ENCODE measurements around the gene RMND5A. TPM values are rescaled to one million over a fixed set of nuclear protein-coding genes. Genes with fewer than 3 reads are reported as not detected.

Gene RMND5A
- total RNA-seq, 1 donor from 2014 or later, result 86.4 TPM

DNA sequence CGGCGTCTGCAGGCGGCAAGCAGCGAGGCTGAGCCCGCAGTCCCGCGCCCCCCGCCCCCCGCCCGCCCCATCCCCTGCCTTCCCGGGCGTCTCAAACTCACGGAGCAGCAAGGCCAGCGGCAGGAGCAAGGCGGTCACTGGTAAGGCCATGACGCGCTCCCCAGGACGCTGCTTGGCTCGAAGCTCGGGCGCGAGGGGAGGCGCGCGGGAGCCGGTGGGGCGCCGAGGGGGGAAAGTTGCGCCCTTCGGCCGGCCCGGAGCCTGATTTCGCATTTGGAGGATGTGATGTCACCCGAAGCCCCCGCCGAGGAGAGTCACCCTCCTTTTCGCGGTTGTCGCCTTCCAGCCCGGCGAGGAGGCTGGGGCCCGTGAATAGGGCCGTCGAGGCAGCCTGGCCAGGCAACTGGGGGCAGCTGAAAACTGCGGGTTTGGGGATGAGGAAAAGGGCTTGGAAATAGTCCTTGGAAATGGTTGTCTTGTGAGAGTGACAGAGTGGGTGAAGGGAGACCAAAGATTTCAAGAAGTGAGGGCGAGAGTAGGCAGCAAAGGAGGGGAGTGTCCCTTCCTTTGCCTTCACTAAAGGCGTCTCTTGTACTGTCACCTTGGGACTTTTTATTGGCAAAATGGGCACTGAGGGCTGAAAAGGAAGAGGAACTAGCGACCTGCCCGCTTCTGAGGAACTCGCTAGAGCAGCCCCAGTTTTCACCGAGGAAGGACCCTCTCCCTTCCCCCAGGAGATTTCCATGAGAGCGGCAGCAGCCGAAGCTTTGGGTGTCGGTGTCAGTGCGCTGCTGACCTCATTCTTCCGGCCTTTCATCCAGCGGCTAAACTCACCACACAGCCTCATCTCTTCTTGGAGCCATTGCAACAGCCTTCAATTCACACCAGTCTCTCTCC, 70.8 kb downstream of the RMND5A start, which contains the start of gene CD8A:
CD8A (minus strand) TSS at position 238 of the 897 bp plus-strand sequence; CDS start at position 150, 88 bp downstream.
- peak; percentile 11 for DNase-seq (ENCODE audit: low read depth)

GRCh38 chr2:86791573-86791972, 71.5 kb downstream of the RMND5A start:
- no peak for DNase-seq (ENCODE audit: low read depth)

DNA sequence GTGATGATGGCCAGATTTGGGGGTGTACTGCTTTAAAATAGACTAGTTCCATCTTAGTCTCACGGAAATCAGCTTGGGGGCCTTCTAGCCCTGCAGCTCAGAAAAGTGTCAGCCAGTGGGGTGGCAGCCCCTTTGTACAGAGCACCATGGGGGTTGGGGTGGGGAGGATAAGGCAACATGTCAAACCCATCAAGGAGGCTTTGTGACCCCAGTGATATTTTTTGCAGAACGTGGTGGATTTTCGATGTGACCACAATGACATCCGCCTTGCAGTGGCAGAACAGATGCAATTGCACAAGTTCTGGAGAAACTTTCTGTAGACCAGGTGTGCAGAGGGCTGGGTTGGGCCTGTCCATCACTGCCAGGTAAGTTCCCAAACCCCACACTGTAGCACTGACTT, 73.7 kb downstream of the RMND5A start:
- no peak for DNase-seq (ENCODE audit: low read depth)

DNA sequence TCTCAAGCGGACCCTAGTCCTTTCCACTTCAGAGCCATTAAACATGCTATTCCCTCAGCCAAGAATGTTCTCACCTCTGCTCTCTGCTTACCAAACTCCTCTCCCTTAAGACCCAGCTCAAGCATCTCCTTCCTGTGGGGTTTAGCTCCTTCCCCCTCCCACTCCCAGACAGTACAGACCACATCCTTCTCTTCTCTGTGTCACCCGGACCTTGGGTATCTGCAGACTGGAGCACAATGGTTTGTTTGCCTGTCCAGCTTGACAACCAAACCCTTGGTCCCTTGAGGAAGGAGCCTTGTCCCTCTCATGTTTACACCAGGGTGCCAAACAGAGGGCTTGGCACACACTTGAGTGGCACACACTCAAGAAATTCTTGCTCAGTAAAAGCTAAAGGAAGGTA, 74.8 kb downstream of the RMND5A start:
- no peak for DNase-seq (ENCODE audit: low read depth)

GRCh38 chr2:86800856-86801567, 80.9 kb downstream of the RMND5A start:
- no peak for DNase-seq (ENCODE audit: low read depth)

DNA sequence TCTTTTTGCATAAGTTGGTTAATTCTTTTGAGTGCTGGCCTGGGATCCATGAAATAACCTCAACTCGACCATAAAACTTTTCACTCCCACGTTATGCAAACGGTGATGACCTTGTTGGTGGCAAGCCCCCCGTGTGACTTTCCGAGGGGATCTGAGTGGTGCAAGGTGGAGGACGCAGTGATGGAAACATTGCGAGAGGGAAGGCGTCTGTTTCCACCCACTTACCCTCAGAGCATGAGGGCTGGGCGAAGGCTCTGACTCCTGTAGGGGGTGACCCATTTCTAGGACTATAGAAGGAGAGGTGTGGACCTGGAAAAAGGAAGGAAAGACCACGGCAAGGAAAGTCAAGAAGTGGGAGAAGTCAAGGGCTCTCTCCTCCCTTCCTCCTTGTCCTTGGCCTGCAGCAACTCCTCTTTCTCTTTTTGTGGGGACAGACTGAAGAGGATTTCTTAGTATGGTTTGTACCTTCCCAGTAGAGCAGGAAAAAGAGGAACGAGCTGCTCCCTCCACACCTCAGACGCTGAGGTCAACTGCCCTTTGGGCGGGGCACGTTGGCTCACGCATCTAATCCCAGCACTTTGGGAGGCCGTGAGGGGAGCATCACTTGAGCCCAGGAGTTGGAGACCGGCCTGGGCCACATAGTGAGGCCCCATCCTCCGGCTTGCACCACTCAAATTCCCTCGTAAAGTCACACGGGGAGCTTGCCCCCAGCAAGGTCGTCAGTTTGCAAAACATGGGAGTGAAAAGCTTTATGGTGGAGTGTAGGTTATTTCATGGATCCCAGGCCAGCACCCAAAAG, 86.2 kb downstream of the RMND5A start:
- DNase-seq (ENCODE audit: low read depth), result no peak

- DNase-seq (ENCODE audit: low read depth), result no peak
Measured at GRCh38 chr2:86807133-86807467, 87.0 kb downstream of the RMND5A start.

DNA sequence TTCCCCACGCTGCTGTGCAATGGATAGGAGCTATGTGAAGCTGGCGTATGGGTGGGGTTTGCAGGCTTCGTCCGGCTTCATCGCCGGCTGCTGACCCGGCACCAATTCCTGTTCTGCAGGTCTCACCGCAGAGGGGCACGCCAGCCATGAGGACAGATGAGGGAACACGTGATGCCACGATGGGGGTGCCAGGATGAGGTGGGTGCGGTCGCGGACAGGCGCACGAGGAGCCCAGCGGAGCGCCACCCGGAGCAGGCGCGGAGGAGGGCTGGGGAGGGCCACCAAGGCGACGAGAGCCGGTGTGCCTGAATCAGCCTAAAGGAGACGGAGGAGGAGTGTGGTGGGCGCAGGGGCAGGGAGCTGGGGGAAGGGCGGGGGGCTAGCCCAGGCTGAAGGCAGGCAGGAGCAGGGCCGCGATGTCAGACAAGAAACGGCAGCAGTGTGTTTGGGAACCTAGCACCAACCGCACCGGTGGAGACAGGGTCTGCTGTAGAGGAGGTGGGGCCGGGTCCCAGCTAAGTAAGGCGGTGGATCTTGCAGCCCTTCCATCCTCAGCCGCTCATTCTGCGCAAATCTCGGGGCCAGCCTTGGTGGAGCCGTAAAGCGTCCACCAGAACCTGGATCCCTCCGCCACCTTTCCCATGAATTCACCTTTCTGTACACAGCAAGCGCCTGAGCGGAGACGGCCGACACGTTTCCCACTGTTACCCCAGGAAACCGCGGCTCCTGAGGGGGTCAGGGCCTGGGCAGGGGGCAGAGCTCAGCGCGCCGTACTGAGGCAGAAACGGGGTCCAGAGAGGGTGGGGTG, 87.6 kb downstream of the RMND5A start:
- DNase-seq (ENCODE audit: low read depth), result peak; percentile 17

DNA sequence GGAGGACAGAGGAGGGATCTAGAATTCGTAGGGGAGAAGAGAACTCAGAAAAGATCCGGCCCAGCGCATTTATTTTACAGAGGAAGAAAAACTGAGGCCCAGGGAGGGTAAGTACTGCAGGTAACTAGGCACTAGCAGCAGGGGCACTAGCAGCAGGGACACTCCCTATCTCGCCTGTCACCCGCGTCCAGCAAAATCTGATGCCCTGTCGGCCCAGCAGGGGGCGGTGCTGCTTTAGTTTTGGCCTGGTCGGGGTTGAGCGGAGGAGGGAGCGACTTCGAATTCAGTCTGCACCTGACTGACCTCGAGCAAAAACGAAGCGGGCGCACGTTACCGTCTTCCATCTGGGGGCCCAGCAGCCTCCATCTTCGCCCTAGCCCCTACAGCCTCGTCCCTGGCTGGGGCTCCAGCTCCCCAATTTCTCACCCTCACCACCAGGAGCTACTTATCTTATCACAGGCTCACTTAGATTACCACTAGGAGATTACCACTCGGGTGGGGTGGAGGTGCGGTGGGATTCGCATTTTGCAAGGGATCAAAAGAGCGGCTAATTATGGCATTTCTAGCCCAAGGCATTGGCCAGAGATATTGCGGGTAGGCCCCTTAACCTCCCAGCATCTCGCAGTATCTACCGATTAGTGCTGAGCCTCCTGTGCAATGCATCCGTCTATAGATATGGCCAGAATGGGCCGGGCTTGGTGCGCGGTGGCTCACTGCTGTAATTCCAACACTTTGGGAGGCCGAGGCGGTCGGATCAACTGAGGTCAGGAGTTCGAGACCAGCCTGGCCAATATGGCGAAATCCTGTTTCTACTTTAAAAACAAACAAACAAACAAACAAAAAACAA, 88.4 kb downstream of the RMND5A start:
- peak; percentile 81 for DNase-seq (ENCODE audit: low read depth)

GRCh38 chr2:86809481-86810121, 89.5 kb downstream of the RMND5A start:
- no peak for DNase-seq (ENCODE audit: low read depth)

GRCh38 chr2:86815611-86816010, 95.5 kb downstream of the RMND5A start:
- DNase-seq (ENCODE audit: low read depth), result no peak

DNA sequence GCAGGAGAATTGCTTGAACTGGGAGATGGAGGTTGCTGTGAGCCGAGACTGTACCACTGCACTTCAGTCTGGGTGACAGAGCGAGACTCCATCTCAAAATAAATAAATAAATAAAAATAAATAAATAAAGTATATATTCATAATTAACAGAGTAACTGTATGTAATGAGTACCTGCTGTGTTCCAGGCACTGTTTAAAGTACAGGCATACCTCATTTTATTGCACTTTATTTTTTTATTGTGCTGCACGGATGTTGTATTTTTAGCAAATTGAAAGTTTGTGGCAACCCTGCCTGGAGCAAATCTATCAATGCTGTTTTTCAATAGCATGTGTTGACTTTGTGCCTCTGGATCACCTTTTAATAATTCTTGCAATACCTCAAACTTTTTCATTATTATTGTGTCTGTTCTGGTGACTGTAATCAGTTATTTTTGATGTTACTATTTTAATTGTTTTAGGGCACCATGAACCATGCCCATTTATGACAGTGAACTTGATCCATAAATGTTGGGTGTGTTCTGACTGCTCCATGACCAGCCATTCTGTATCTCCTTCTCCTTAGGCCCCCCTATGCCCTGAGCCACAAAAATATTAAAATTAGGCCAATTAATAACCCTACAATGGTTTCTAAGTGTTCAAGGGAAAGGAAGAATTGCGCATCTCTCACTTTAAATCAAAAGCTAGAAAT, 98.2 kb downstream of the RMND5A start:
- no peak for DNase-seq (ENCODE audit: low read depth)

GRCh38 chr2:86818957-86819356, 98.9 kb downstream of the RMND5A start:
- no peak for DNase-seq (ENCODE audit: low read depth)

- DNase-seq (ENCODE audit: low read depth), result no peak
Measured at GRCh38 chr2:86821306-86821705, 101.2 kb downstream of the RMND5A start.

GRCh38 chr2:86821842-86822241, 101.8 kb downstream of the RMND5A start:
- no peak for DNase-seq (ENCODE audit: low read depth)

DNA sequence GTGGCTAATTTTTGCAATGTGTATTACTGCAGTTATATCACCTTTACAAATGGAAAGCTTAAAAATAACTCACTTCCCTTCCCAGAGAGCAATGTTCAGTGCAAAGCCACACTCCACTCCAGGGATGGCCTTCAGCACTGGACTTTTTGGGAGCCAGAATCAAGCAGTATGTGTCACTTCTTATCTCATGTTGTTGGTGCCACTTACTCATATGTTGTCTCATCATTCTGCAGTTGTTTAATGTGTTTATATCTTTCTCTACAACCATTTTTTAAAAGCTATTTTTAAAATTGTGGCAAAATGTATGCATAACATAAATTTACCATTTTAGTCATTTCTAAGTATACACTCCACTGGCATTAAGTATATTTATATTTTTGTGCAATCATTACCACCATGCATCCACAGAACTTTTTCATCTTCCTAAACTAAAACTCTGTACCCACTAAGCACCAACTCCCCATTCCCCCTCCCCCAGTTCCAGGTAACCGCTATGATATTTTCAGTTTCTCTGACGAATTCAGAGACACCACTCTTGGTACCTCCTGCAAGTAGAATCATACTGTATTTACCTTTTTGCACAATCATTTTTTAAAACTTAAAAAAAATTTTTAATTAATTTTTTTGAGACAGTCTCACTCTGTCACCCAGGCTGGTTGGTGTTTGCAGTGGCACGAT, 102.7 kb downstream of the RMND5A start:
- no peak for DNase-seq (ENCODE audit: low read depth)

DNA sequence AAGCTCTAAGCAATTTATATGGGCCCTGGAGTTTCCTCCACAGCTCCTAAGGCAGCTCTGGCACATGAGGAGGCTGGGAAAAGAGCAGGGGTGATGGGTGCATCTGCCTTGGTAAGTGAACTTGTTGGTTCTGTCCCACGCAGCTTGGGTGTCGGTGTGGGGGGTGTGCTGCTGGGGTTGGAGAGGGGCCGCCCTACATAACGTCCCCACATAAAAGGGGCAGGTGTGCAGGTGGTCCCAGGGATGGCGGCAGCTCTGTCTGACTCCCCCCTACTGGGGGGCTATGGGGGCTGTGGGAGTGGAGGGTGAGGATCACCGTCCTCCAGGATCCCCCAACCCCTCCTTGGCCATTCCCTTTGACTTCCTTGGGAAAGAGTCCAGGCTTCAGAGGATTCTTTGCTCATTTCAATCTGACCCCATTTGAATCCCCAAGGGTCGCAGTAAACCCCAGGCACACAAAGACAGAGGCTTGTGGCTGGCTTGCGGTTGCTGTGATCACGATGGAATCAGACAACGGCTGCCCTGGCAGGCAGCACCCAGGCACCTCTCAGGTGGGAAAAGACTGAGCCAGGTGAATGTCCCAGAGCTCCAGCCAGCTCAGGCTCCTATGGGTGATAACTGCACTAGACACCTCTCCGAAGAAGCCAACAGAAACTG, 105.1 kb downstream of the RMND5A start:
- DNase-seq (ENCODE audit: low read depth), result no peak
